ENCODE results near the gene MGAT4B. TPM values are rescaled to one million over a fixed set of nuclear protein-coding genes. Genes with fewer than 3 reads are reported as not detected.

The MGAT4B gene
- polyA plus RNA-seq, 2 of the 4 experiments (the other 2 are of a cell fraction): 57.4 to 166 TPM

GRCh38 chr5:179834120-179834519, 27.5 kb upstream of the MGAT4B start:
- ATAC-seq (no peak), FAIRE-seq (no peak), DNase-seq (ENCODE audit: low read depth in 1 of 2, low spot score in 1 of 2) (no peak)
- H3K4me3 ChIP-seq: no peak overlapping the region
- ChIA-PET POLR2A (no interaction called here), CTCF (interaction anchor here (1.9 to 11.6 kb wide), 3 partner anchors 11 to 33 kb away, joined by 5 to 86 read pairs (median 6); no protein-coding TSS in a partner anchor)
- H3K4me1 ChIP-seq: peaks cover 55% of the 10 kb centered on the region
- no peak for TF ChIP-seq HOXB13 (CRISPR knock-in tag; IDR thresholded peaks at IDR 0.05; ENCODE audit: low read depth)
- TF ChIP-seq HEYL (CRISPR knock-in tag; IDR thresholded peaks at IDR 0.05): no peak
- TF ChIP-seq JUNB (IDR thresholded peaks at IDR 0.05): no peak
- no peak for TF ChIP-seq EP300 (IDR thresholded peaks at IDR 0.05)
- no peak for TF ChIP-seq HOXA7 (CRISPR knock-in tag; IDR thresholded peaks at IDR 0.05)
- TF ChIP-seq RCOR1 (IDR thresholded peaks at IDR 0.05; ENCODE audit: low read depth, low read length): no peak
- TF ChIP-seq CEBPB (IDR thresholded peaks at IDR 0.05): no peak
- no peak for TF ChIP-seq BCL3 (IDR thresholded peaks at IDR 0.05)
- TF ChIP-seq EHF (CRISPR knock-in tag; IDR thresholded peaks at IDR 0.05): no peak
- no peak for TF ChIP-seq ATOH8 (CRISPR knock-in tag; IDR thresholded peaks at IDR 0.05; ENCODE audit: low read depth)
- no peak for TF ChIP-seq RFX5 (IDR thresholded peaks at IDR 0.05)
- no peak for TF ChIP-seq POLR2A (IDR thresholded peaks at IDR 0.05; ENCODE audit: low read length)
- no peak for TF ChIP-seq MYC (IDR thresholded peaks at IDR 0.05; ENCODE audit: borderline replicate concordance, low read length)
- H3K27ac ChIP-seq: 0 out of 6 replicates have a peak overlapping the region, but pooled peaks of 1 of the 2 experiments have one; percentile 30
- H3K4me2 ChIP-seq: no peak overlapping the region
- WGBS (ENCODE audit: missing lambda C conversion rate): 76% methylated on average over 7 of the region's 8 CpGs
- no peaks in the 10 kb centered on the region for H3K9me3 ChIP-seq

DNA sequence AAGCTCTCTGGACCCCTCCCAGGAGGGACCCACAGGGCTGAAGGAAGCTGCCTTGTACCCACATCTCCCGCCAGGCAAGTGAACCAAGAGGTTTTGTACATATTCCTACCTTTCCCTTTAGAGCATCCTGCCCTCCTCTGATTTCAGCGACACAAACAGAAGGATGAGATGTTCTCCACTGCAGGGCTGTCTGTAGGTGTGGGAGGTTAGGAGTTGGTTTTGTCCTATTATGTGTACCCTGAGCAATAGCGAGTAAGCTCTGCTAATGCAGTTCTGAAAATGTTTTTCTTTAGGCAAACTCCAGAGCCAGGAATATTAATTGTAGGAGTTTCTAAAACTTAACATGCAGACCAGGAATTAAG, 27.0 kb upstream of the MGAT4B start:
- no peak overlapping the region for H3K4me2 ChIP-seq
- ATAC-seq (no peak; a peak in 1 of 6 replicates), DNase-seq (ENCODE audit: low read depth in 1 of 2, low spot score in 1 of 2) (no peak), FAIRE-seq (no peak)
- H3K27ac ChIP-seq: 0 out of 6 replicates have a peak overlapping the region, but pooled peaks of 1 of the 2 experiments have one; percentile 30
- TF ChIP-seq HEYL (CRISPR knock-in tag; IDR thresholded peaks at IDR 0.05): no peak
- no peak for TF ChIP-seq FOSL2 (IDR thresholded peaks at IDR 0.05)
- no peak for TF ChIP-seq FOSL2 (CRISPR knock-in tag; IDR thresholded peaks at IDR 0.05)
- TF ChIP-seq MYC (IDR thresholded peaks at IDR 0.05; ENCODE audit: borderline replicate concordance, low read length): no peak
- no peak; a peak in 1 of 5 replicates for TF ChIP-seq JUN (IDR thresholded peaks at IDR 0.05)
- no peak for TF ChIP-seq BCL3 (IDR thresholded peaks at IDR 0.05)
- TF ChIP-seq KDM1A (IDR thresholded peaks at IDR 0.05; ENCODE audit: low read depth): no peak
- no peak for TF ChIP-seq CBX2 (IDR thresholded peaks at IDR 0.05; ENCODE audit: borderline replicate concordance, low read depth)
- TF ChIP-seq NPAS2 (CRISPR knock-in tag; IDR thresholded peaks at IDR 0.05; ENCODE audit: borderline replicate concordance): no peak
- no peak for TF ChIP-seq FOXS1 (CRISPR knock-in tag; IDR thresholded peaks at IDR 0.05)
- TF ChIP-seq ZC3H11A (IDR thresholded peaks at IDR 0.05): no peak
- TF ChIP-seq NFE2L2 (conservative IDR thresholded peaks at IDR 0.05; ENCODE audit: low read length): no peak
- no peak for TF ChIP-seq TP53 (CRISPR knock-in tag; IDR thresholded peaks at IDR 0.05)
- TF ChIP-seq, protein P1, sequence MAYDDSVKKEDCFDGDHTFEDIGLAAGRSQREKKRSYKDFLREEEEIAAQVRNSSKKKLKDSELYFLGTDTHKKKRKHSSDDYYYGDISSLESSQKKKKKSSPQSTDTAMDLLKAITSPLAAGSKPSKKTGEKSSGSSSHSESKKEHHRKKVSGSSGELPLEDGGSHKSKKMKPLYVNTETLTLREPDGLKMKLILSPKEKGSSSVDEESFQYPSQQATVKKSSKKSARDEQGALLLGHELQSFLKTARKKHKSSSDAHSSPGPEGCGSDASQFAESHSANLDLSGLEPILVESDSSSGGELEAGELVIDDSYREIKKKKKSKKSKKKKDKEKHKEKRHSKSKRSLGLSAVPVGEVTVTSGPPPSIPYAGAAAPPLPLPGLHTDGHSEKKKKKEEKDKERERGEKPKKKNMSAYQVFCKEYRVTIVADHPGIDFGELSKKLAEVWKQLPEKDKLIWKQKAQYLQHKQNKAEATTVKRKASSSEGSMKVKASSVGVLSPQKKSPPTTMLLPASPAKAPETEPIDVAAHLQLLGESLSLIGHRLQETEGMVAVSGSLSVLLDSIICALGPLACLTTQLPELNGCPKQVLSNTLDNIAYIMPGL (CRISPR knock-in tag; IDR thresholded peaks at IDR 0.05; ENCODE audit: borderline replicate concordance): no peak
- no peak for TF ChIP-seq BHLHE40 (IDR thresholded peaks at IDR 0.05; ENCODE audit: low read depth, low read length)
- WGBS (ENCODE audit: missing lambda C conversion rate): 85% methylated on average over 3 of the region's 3 CpGs
- peaks cover 59% of the 10 kb centered on the region for H3K4me1 ChIP-seq
- no peak overlapping the region for H3K4me3 ChIP-seq
- ChIA-PET CTCF (interaction anchor here (1.9 to 11.6 kb wide), 3 partner anchors 11 to 32 kb away, joined by 5 to 86 read pairs (median 6); no protein-coding TSS in a partner anchor), POLR2A (interaction anchor here (1.6 kb wide), 1 partner anchor 13 kb away, joined by 7 read pairs; the partner anchor contains the start of gene SQSTM1)
- H3K9me3 ChIP-seq: no peaks in the 10 kb centered on the region
